Ovary (tissue), 3 donors: Measurements from ENCODE around the gene KIF22.
A peak's percentile ranks its signal among the peaks of the same experiment; 100 is the strongest.

Source experiments
- EP300 ChIP-seq: sonication (generic); formaldehyde crosslinking; IDR thresholded peaks from one replicate; pipeline ENCODE4 v1.6.1; 2017; ENCODE audit warnings: antibody characterized with exemption
- TF ChIP-seq, protein P1 (sequence below), 3 donors: fragments of 450-650 bp in 2 of 3; fragments of 200-600 bp in 1 of 3; IDR thresholded peaks; one replicate each; pipeline versions ENCODE4 v1.5.1 to v1.8.0; 2016 to 2022; ENCODE audit warnings: antibody characterized with exemption in 3 of 3, mild to moderate bottlenecking in 1 of 3
- donor health status: DM: no; HTN: no; CAD: no.

DNA sequence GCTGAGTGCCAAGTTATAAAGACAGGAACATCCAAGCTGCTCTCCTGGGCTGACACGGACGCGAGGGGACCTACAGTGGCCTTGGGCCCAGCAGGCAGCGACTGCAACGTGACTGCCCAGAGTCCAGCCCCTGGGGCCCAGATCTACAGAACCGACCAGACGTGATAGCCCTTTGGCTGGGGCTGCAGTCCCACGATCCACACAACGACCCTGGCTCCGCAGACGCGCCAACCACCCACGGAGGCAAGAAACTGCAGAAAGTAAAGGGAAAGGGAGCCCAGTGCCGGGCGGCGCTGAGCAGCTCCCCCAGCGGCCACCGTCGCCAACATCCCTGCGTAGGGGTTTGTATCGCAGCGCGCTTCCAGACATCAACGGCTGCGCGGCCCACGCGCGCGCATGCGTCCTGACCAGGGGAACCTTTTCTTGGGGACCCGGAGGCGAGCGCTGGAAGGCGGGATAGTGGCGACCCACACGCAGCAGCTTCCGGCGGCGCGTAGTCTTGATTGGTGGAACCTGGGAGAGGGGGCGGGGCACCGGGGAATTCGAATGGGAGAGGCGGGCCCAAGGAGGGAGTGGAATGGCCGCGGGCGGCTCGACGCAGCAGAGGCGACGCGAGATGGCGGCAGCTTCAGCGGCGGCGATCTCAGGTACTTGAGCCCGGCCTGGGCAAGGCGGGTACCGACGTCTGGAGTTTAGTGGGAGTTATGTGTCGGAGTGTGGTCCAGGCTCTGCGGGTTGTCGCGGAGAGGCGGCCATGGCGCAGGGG lies at the start of gene KIF22:
- TF ChIP-seq EP300, result no peak
- TF ChIP-seq, protein P1, sequence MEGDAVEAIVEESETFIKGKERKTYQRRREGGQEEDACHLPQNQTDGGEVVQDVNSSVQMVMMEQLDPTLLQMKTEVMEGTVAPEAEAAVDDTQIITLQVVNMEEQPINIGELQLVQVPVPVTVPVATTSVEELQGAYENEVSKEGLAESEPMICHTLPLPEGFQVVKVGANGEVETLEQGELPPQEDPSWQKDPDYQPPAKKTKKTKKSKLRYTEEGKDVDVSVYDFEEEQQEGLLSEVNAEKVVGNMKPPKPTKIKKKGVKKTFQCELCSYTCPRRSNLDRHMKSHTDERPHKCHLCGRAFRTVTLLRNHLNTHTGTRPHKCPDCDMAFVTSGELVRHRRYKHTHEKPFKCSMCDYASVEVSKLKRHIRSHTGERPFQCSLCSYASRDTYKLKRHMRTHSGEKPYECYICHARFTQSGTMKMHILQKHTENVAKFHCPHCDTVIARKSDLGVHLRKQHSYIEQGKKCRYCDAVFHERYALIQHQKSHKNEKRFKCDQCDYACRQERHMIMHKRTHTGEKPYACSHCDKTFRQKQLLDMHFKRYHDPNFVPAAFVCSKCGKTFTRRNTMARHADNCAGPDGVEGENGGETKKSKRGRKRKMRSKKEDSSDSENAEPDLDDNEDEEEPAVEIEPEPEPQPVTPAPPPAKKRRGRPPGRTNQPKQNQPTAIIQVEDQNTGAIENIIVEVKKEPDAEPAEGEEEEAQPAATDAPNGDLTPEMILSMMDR (IDR thresholded peaks at IDR 0.05), result peak; percentile 74 to 96 (median 90)
